Esophagus squamous epithelium (tissue), 5 donors: Measurements from ENCODE around the gene MRPS16. TPM values are rescaled to one million over a fixed set of nuclear protein-coding genes. Genes with fewer than 3 reads are reported as not detected.
"Not testable (repeated sequence)": the region's sequence is repeated elsewhere in the genome, so short reads cannot be mapped to it uniquely, and the experiment has no call there.

Experiments
- DNase-seq: peaks from one replicate; lab custom pipeline; 2025; lab: John Stamatoyannopoulos, UW
- H3K27ac ChIP-seq, 4 donors: fragments of 200-600 bp; sonication (generic); one replicate each; pipeline ENCODE4 v1.5.1; 2016 to 2019; ENCODE audit warnings: mild to moderate bottlenecking in 1 of 4
- H3K27me3 ChIP-seq, 4 donors: fragments of 200-600 bp; sonication (generic); 1 replicate in 3 of 4; 2 replicates in 1 of 4; pipeline versions ENCODE4 v1.5.1 to v1.6.0; 2017 to 2021; ENCODE audit warnings: antibody characterized with exemption in 1 of 4
- H3K36me3 ChIP-seq, 3 donors: fragments of 200-600 bp; sonication (generic); one replicate each; pipeline ENCODE4 v1.5.1; 2016 to 2019
- H3K4me1 ChIP-seq, 3 donors: fragments of 200-600 bp; sonication (generic); one replicate each; pipeline ENCODE4 v1.5.1; 2017 to 2019
- H3K4me3 ChIP-seq, 4 donors: fragments of 200-600 bp; sonication (generic); 1 replicate in 3 of 4; 2 replicates in 1 of 4; pipeline ENCODE4 v1.5.1; 2016 to 2019; ENCODE audit warnings: mild to moderate bottlenecking in 2 of 4, moderate library complexity in 1 of 4
- H3K9me3 ChIP-seq, 3 donors: fragments of 200-600 bp; sonication (generic); one replicate each; pipeline ENCODE4 v1.5.1; 2016 to 2019
- POLR2A ChIP-seq, 4 donors: fragments of 450-650 bp; IDR thresholded peaks; one replicate each; pipeline ENCODE4 v1.6.1; 2017; ENCODE audit warnings: antibody characterized with exemption in 4 of 4, mild to moderate bottlenecking in 4 of 4, moderate library complexity in 3 of 4
- WGBS, 2 donors: methylation state at CpG; one replicate each; pipeline ENCODE4 v1.1.5; 2018; 5-methylcytosine and 5-hydroxymethylcytosine counted together
- intact Hi-C: fragments of 100-400 bp; cut with DNase I; formaldehyde crosslinking; loops from one replicate; pipeline ENCODE4 v1.15.0; 2022
- total RNA-seq, 4 donors: library from RNA; depleted of rRNA; stranded (reverse); fragments of >200 nt; gene quantifications; one replicate each; pipeline ENCODE4 v1.1.0, GENCODE V29; 2016
- TF ChIP-seq, protein P1 (sequence below), 6 experiments: fragments of 450-650 bp in 4 of 6; fragments of 200-600 bp in 2 of 6; sonication (generic) in 2 of 6; IDR thresholded peaks; one replicate each; pipeline ENCODE4 v1.5.1; 2016 to 2019; ENCODE audit warnings: antibody characterized with exemption in 6 of 6, mild to moderate bottlenecking in 4 of 6, moderate library complexity in 4 of 6
- donor health status: DM: yes; HTN: yes; CAD: no.

The MRPS16 gene
- total RNA-seq, 4 donors from 2014 or later, result 36.8 to 60.3 (median 54.2) TPM

DNA sequence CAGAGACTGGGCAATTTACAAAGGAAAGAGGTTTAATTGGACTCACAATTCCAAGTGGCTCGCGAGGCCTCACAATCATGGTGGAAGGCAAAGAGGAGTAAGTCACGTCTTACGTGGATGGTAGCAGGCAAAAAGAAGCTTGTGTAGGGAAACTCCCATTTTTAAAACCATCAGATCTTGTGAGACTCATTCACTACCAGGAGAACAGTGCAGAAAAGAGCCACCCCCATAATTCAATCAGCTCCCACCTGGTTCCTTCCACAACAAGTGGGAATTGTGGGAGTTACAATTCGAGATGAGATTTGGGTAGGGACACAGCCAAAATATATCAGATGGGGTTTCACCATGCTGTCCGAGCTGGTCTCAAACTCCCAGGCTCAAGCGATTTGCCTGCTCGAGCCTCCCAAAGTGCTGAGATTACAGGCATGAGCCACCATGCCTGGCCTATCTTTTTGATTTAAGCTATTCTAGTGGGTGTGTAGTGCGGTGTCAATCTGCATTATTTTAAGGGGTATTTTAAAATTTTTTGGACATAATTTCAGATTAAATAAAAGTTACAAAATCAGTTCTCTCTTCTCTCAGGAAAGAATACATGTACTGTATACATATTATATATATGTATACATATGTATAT, 9.0 kb upstream of the MRPS16 start:
- TF ChIP-seq POLR2A (IDR thresholded peaks at IDR 0.05), result no peak
- TF ChIP-seq, protein P1, sequence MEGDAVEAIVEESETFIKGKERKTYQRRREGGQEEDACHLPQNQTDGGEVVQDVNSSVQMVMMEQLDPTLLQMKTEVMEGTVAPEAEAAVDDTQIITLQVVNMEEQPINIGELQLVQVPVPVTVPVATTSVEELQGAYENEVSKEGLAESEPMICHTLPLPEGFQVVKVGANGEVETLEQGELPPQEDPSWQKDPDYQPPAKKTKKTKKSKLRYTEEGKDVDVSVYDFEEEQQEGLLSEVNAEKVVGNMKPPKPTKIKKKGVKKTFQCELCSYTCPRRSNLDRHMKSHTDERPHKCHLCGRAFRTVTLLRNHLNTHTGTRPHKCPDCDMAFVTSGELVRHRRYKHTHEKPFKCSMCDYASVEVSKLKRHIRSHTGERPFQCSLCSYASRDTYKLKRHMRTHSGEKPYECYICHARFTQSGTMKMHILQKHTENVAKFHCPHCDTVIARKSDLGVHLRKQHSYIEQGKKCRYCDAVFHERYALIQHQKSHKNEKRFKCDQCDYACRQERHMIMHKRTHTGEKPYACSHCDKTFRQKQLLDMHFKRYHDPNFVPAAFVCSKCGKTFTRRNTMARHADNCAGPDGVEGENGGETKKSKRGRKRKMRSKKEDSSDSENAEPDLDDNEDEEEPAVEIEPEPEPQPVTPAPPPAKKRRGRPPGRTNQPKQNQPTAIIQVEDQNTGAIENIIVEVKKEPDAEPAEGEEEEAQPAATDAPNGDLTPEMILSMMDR (IDR thresholded peaks at IDR 0.05), result no peak
- Histone ChIP-seq H3K4me3 (no peak overlapping the region), H3K9me3 (no peaks in the 10 kb centered on the region), H3K4me1 (no peaks in the 10 kb centered on the region), H3K36me3 (no peaks in the 10 kb centered on the region), H3K27ac (no peak overlapping the region), H3K27me3 (no peaks in the 10 kb centered on the region)
- 91 to 93% methylated on average over 9 of the region's 9 CpGs for WGBS, 2 donors
- intact Hi-C loops, result no loop called here
- no peak for DNase-seq

DNA sequence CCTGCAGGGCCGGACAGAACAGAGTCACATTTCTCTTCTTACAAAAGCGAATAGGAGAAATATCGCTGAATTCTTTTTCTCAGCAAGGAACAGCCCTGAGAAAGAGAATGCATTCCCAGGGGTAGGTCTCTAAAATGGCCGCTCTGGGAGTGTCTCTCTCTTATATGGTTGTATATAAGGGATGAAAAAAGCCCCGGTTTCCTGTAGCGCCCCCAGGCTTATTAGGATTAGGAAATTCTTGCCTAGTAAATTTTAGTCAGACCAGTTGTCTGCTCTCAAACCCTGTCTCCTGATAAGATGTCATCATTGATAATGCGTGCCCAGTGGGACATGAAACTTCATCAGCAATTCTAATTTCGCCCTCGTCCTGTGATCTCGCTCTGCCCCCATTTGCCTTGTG, 6.2 kb upstream of the MRPS16 start:
- H3K27me3 ChIP-seq, H3K4me1 ChIP-seq, H3K4me3 ChIP-seq, H3K36me3 ChIP-seq, H3K9me3 ChIP-seq, H3K27ac ChIP-seq, DNase-seq, intact Hi-C loops: not testable (repeated sequence)
- 92% methylated on average over 10 of the region's 10 CpGs for WGBS, 2 donors

DNA sequence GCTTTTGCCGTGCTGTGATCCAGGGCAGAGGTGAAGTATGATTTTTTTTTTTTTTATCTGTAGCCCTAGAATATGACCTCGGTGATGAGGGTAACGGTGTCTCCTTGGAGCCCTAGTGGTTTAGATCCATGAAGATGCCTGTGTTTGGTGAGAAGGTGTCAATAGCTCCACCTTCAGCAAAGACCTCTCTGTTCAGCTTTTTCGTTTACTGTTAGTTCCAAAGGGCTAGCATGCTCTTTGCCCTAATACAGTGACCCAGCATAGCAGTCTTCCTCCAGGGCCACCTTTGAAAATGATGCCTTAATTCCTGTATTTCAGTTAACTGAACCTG, 746 bp upstream of the MRPS16 start:
- TF ChIP-seq, protein P1 (IDR thresholded peaks at IDR 0.05), result no peak
- no peak for TF ChIP-seq POLR2A (IDR thresholded peaks at IDR 0.05)
- Histone ChIP-seq H3K9me3 (no peaks in the 10 kb centered on the region), H3K4me1 (peaks cover 13 to 32% (median 17%) of the 10 kb centered on the region in 3 donors), H3K36me3 (peaks cover 0 to 30% (median 0%) of the 10 kb centered on the region in 3 donors), H3K4me3 (peak overlapping the region; percentile 60 to 87 (median 82)), H3K27ac (peak overlapping the region; percentile 90 to 96 (median 95)), H3K27me3 (no peaks in the 10 kb centered on the region)
- intact Hi-C loops, result no loop called here
- DNase-seq, result no peak
- WGBS, 2 donors, result 0 to 2% methylated on average over 4 of the region's 4 CpGs

GRCh38 chr10:73251683-73252444, 580 bp downstream of the MRPS16 start:
- Histone ChIP-seq H3K36me3 (peaks cover 0 to 30% (median 0%) of the 10 kb centered on the region in 3 donors), H3K27me3 (no peaks in the 10 kb centered on the region), H3K4me1 (peaks cover 13 to 40% (median 22%) of the 10 kb centered on the region in 3 donors), H3K9me3 (no peaks in the 10 kb centered on the region), H3K4me3 (peak overlapping the region; percentile 60 to 87 (median 82)), H3K27ac (peak overlapping the region; percentile 90 to 96 (median 95))
- no peak for DNase-seq
- intact Hi-C loops, result no loop called here
- 2 to 9% methylated on average over 4 to 19 of the region's 23 CpGs for WGBS, 2 donors
- TF ChIP-seq POLR2A (IDR thresholded peaks at IDR 0.05), result no peak
- TF ChIP-seq, protein P1 (IDR thresholded peaks at IDR 0.05), result no peak

- Histone ChIP-seq H3K9me3 (no peaks in the 10 kb centered on the region), H3K27ac (peak overlapping the region; percentile 88 to 96 (median 94)), H3K4me1 (peaks cover 19 to 66% (median 31%) of the 10 kb centered on the region in 3 donors), H3K4me3 (no peak overlapping the region), H3K27me3 (no peaks in the 10 kb centered on the region), H3K36me3 (peaks cover 0 to 48% (median 9%) of the 10 kb centered on the region in 3 donors)
- intact Hi-C loops, result no loop called here
- 49 to 59% methylated on average over 5 of the region's 5 CpGs for WGBS, 2 donors
- DNase-seq, result no peak
- no peak for TF ChIP-seq POLR2A (IDR thresholded peaks at IDR 0.05)
- TF ChIP-seq, protein P1 (IDR thresholded peaks at IDR 0.05), result no peak
Measured at GRCh38 chr10:73248259-73248724, 4.2 kb downstream of the MRPS16 start.
